K562 (cell line): Measurements from ENCODE around the gene DDAH2. TPM values are rescaled to one million over a fixed set of nuclear protein-coding genes. Genes with fewer than 3 reads are reported as not detected.
A peak's percentile ranks its signal among the peaks of the same experiment; 100 is the strongest.

ENCODE experiments used
- ATAC-seq: fragments of 200-7000 bp; cut with Tn5 transposase; 3 replicates; pipeline ENCODE4 v1.9.1; 2020; ENCODE audit warnings: moderate library complexity
- BruUV-seq: library from RNA; stranded (reverse); fragments of 400-500 nt; replicated peaks from 2 replicates; lab custom pipeline; 2021; lab: Mats Ljungman, UMichigan
- CTCF ChIA-PET: fragments of 300-600 bp; formaldehyde crosslinking; extraction: SDS; loops from one replicate; lab custom pipeline; 2021; ENCODE audit warnings: low intra/inter-chr PET ratio; lab: Yijun Ruan, JAX
- POLR2A ChIA-PET: fragments of 300-600, 350-650 bp; sonication (Branson Sonifier 250); formaldehyde crosslinking; extraction: SDS; loops from one replicate; lab custom pipeline; 2021; ENCODE audit warnings: antibody characterized with exemption, inconsistent platforms; lab: Yijun Ruan, JAX
- DNase-seq, 4 experiments: peaks; one replicate each; pipeline versions ENCODE4 v3.0.0 to v3.0.0-alpha.2; 2011 to 2018; ENCODE audit warnings: low spot score in 3 of 4, mixed read lengths in 3 of 4; ENCODE audit errors: extremely low read depth in 1 of 4
- FAIRE-seq: peaks from 2 replicates; lab custom pipeline; 2011; peaks lifted over from hg19 to GRCh38; lab: Jason Lieb, UNC
- H2AFZ ChIP-seq: 2 replicates; pipeline ENCODE4 v1.6.0; 2011; ENCODE audit warnings: low read depth, low read length, control low read depth, inconsistent platforms
- H3K27ac ChIP-seq: fragments of 200-600 bp; 3 replicates; pipeline ENCODE4 v1.8.0; 2011; ENCODE audit warnings: low read depth, mild to moderate bottlenecking, control low read depth, inconsistent platforms, low read length, moderate library complexity, mixed read lengths; ENCODE audit errors: extremely low read depth
- H3K27me3 ChIP-seq, 2 experiments: fragments of 300-600 bp in 1 of 2; 2 replicates in 1 of 2; 3 replicates in 1 of 2; pipeline versions ENCODE4 v1.6.0 to v1.8.0; 2011; ENCODE audit warnings: inconsistent platforms in 2 of 2, low read length in 2 of 2, mild to moderate bottlenecking in 1 of 2, mixed read lengths in 1 of 2, moderate library complexity in 1 of 2; ENCODE audit not compliant: control insufficient read depth in 2 of 2, insufficient read depth in 2 of 2
- H3K36me3 ChIP-seq: fragments of 300-600 bp; 3 replicates; pipeline ENCODE4 v1.8.0; 2011; ENCODE audit warnings: mild to moderate bottlenecking, low read length, inconsistent platforms; ENCODE audit not compliant: control insufficient read depth, insufficient read depth
- H3K4me1 ChIP-seq, 2 experiments: fragments of 200-600 bp in 1 of 2; replicated peaks in 1 of 2; 2 replicates in 1 of 2; 3 replicates in 1 of 2; pipeline versions ENCODE4 v1.5.1 to v1.8.0; 2011; ENCODE audit warnings: inconsistent platforms in 2 of 2, low read length in 2 of 2, mild to moderate bottlenecking in 1 of 2, mixed read lengths in 1 of 2, moderate library complexity in 1 of 2; ENCODE audit not compliant: control insufficient read depth in 2 of 2, insufficient read depth in 2 of 2
- H3K4me2 ChIP-seq: 2 replicates; pipeline ENCODE4 v1.6.1; 2011; ENCODE audit warnings: low read length, control low read depth, inconsistent platforms, mixed read lengths; ENCODE audit not compliant: insufficient read depth
- H3K4me3 ChIP-seq: fragments of 200-600 bp; sonication (generic), shearing (Covaris generic); 2 replicates; pipeline ENCODE4 v1.5.1; 2016; ENCODE audit warnings: control low read depth, inconsistent platforms
- H3K79me2 ChIP-seq: fragments of 200-600 bp; 3 replicates; pipeline ENCODE4 v1.8.0; 2011; ENCODE audit warnings: low read length, inconsistent platforms; ENCODE audit not compliant: control insufficient read depth, insufficient read depth
- H3K9ac ChIP-seq, 2 experiments: 2 replicates each; pipeline versions ENCODE4 v1.6.0 to v1.6.1; 2011; ENCODE audit warnings: low read depth in 2 of 2, low read length in 2 of 2, control low read depth in 1 of 2, inconsistent platforms in 1 of 2, mild to moderate bottlenecking in 1 of 2, mixed read lengths in 1 of 2; ENCODE audit not compliant: insufficient read depth in 1 of 2
- H3K9me1 ChIP-seq: one replicate; pipeline ENCODE4 v1.6.0; 2011; ENCODE audit warnings: inconsistent platforms, mild to moderate bottlenecking, low read length, moderate library complexity; ENCODE audit not compliant: control insufficient read depth, insufficient read depth
- H3K9me3 ChIP-seq: replicated peaks from 2 replicates; pipeline ENCODE4 v1.5.1; 2011; ENCODE audit warnings: low read depth, low read length, inconsistent platforms; ENCODE audit not compliant: control insufficient read depth, insufficient read depth
- H4K20me1 ChIP-seq: replicated peaks from 2 replicates; pipeline ENCODE4 v1.6.1; 2011; ENCODE audit warnings: low read length, inconsistent platforms, mixed read lengths; ENCODE audit not compliant: control insufficient read depth, insufficient read depth
- DMBX1 ChIP-seq: fragments of 250-450 bp; sonication (Bioruptor Pico); IDR thresholded peaks from 2 replicates; pipeline ENCODE4 v1.8.0; 2022; ENCODE audit warnings: inconsistent platforms, mild to moderate bottlenecking, moderate library complexity, borderline replicate concordance
- MTA3 ChIP-seq: fragments of 450-650 bp; formaldehyde crosslinking; IDR thresholded peaks from 2 replicates; pipeline ENCODE4 v1.6.1; 2017; ENCODE audit warnings: mild to moderate bottlenecking, borderline replicate concordance
- MYC ChIP-seq, 2 experiments: fragments of 250-450 bp in 1 of 2; sonication (Bioruptor Pico) in 1 of 2; IDR thresholded peaks; 2 replicates each; pipeline versions ENCODE4 v1.5.1 to v1.6.1; 2012 to 2021; ENCODE audit warnings: low read depth in 2 of 2, borderline replicate concordance in 1 of 2, improper control_type of control experiment in 1 of 2, low read length in 1 of 2, mild to moderate bottlenecking in 1 of 2, moderate library complexity in 1 of 2
- YY1 ChIP-seq, 3 experiments: IDR thresholded peaks; 2 replicates each; pipeline ENCODE4 v1.6.1; 2011; ENCODE audit warnings: low read length in 2 of 3, mild to moderate bottlenecking in 2 of 3, moderate library complexity in 2 of 3, borderline replicate concordance in 1 of 3, control low read depth in 1 of 3, low read depth in 1 of 3; ENCODE audit not compliant: insufficient read depth in 3 of 3, insufficient replicate concordance in 2 of 3, control insufficient read depth in 1 of 3, insufficient read length in 1 of 3; ENCODE audit errors: extremely low read depth in 1 of 3
- WGBS: fragments of 100-300 bp; shearing (Covaris generic); methylation state at CpG from one replicate; pipeline ENCODE4 v1.1.6; 2016; ENCODE audit warnings: low coverage, mixed read lengths; ENCODE audit not compliant: insufficient coverage; ENCODE audit errors: missing lambda C conversion rate; 5-methylcytosine and 5-hydroxymethylcytosine counted together
- in situ Hi-C: fragments of 300-500 bp; cut with MboI; formaldehyde crosslinking; loops from 4 replicates; pipeline ENCODE4 v1.15.0; 2018; ENCODE audit warnings: inconsistent platforms, mixed read lengths
- intact Hi-C: fragments of 100-400 bp; cut with micrococcal nuclease; formaldehyde crosslinking; loops from 2 replicates; pipeline ENCODE4 v1.14.2; 2022
- polyA plus RNA-seq, 8 experiments: library from polyadenylated mRNA; depleted of rRNA in 4 of 8; stranded (reverse) in 5 of 8; unstranded in 3 of 8; fragments of >200 nt; fragmentation: Nextera tagmentation in 2 of 8; fragmentation: Illumina TruSeq in 1 of 8; extraction: Ambion mirVana in 2 of 8; extraction: Trizol in 1 of 8; gene quantifications; 2 replicates each; pipeline versions ENCODE4 v1.2.1 to v1.2.3, GENCODE V29; 2011 to 2014; ENCODE audit warnings: inconsistent platforms in 1 of 8, missing spikeins in 1 of 8
- total RNA-seq, 7 experiments: library from RNA; depleted of rRNA in 6 of 7; stranded (reverse); fragments of >200 nt in 6 of 7; fragmentation: Illumina TruSeq in 2 of 7; extraction: Trizol in 2 of 7; gene quantifications; 2 replicates each; pipeline versions ENCODE4 v1.2.1 to v1.2.3, GENCODE V29; 2011 to 2021; ENCODE audit warnings: low replicate concordance in 1 of 7
- TF ChIP-seq, protein P1 (sequence below), 2 experiments: fragments of 450-650 bp; conservative IDR thresholded peaks; 2 replicates each; pipeline ENCODE4 v1.6.1; 2017; ENCODE audit warnings: mild to moderate bottlenecking in 2 of 2, moderate library complexity in 2 of 2
- TF ChIP-seq, protein P2 (sequence below), 2 experiments: fragments of 450-650 bp in 1 of 2; sonication (generic) in 1 of 2; formaldehyde crosslinking; conservative IDR thresholded peaks; 2 replicates each; pipeline versions ENCODE4 v1.4.0 to v1.8.1; 2020 to 2022; ENCODE audit warnings: mild to moderate bottlenecking in 1 of 2, missing genetic modification reagents in 1 of 2

DDAH2 gene
- total and polyA plus RNA-seq, 9 of the 15 experiments (the other 6 are each of a cell fraction or from before 2014, with no cell fraction given), result 1.8 to 45.4 (median 21.4) TPM

DNA sequence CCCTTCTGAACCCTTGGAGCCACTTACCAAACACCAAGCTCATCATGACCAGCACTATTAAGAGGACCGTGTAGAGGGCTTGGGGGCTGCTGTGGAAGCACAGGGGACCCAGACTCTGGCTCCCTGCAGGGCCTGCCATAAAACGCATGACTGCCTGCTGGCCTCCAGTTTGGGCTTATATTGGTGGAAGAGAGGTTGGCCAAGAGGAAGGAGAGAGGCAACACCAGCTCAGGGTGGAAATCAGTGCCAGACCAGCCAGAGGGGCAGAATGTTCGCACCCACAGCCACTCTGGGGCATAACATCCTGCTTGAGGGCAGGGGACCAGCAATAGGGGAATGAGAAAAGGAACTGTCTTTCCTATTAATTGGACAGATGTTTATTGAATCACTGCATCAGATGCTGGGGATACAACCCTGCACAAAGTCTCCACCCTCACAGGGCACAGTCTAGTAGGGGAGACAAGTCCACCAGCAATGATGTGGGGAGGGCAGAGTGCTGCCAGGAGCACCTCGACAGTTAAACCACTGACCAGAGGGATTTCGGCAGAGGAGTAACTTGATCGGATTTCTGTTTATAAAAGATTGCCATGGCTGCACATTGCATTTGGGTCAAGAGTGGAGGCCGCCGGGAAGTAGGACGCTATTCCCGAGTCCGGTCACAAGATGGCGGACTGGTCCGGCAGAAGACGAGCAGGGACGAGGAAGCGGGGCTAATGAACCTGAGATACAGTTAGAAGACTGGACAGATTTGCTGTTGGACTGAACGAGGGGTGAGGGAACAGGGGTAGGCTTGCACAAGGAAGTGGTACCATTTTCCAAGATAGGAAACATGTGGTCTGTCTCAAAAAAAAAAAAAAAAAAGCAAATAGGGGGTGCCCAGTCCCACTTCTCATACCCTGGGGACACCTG lies 48.6 kb downstream of the DDAH2 start, which contains the start of gene LY6G5C:
Gene LY6G5C (minus strand): TSS at position 842 of the 909 bp plus-strand sequence. CDS start 694 bp downstream, at position 148.
- no TSS peak for BruUV-seq
- Histone ChIP-seq H3K27me3 (no peaks in the 10 kb centered on the region), H3K9me3 (no peaks in the 10 kb centered on the region), H2AFZ (peak within 1 kb of the TSS; percentile 66), H3K27ac (no peak within 1 kb of the TSS), H3K36me3 (peaks cover 6% of the 10 kb centered on the region; the same call in 1 of the 3 replicates), H3K4me1 (peaks cover 9 to 24% of the 10 kb centered on the region in 2 experiments), H3K9me1 (no peaks in the 10 kb centered on the region), H4K20me1 (no peaks in the 10 kb centered on the region), H3K79me2 (no peaks in the 10 kb centered on the region), H3K4me2 (peak within 1 kb of the TSS; percentile 22; the same call in 1 of the 2 replicates), H3K4me3 (no peak within 1 kb of the TSS), H3K9ac (peak within 1 kb of the TSS in 1 of 2 experiments; percentile 1; a peak in 1 of 4 replicates)
- in situ Hi-C loops (no loop called here), intact Hi-C loops (loop anchor here (1.0 to 2.0 kb wide), 6 partner anchors 49 to 182 kb away; partner anchors contain the start of genes ATP6V1G2, DDAH2, NEU1 and NFKBIL1)
- peak; percentile 82 to 94 (median 88) for DNase-seq
- FAIRE-seq, result peak; percentile 93
- peak; percentile 88 for ATAC-seq
- ChIA-PET CTCF (interaction anchor here (0.5 to 3.0 kb wide), 14 partner anchors 38 to 1139 kb away, joined by 3 to 35 read pairs (median 4); partner anchors contain the start of genes DDAH2 and NEU1), POLR2A (interaction anchor here (0.8 to 3.6 kb wide), 7 partner anchors 9 to 147 kb away, joined by 3 to 30 read pairs (median 4); partner anchors contain the start of genes GPANK1, HSPA1B and VWA7)
- WGBS, result 9% methylated on average over 17 of the region's 17 CpGs
- TF ChIP-seq YY1 (IDR thresholded peaks at IDR 0.05; ENCODE audit: borderline replicate concordance in 1 of 3, control insufficient read depth in 1 of 3, extremely low read depth in 1 of 3, insufficient read depth in 3 of 3, insufficient read length in 1 of 3, insufficient replicate concordance in 2 of 3, low read depth in 1 of 3, low read length in 2 of 3), result peak; percentile 49 to 84 (median 80)
- TF ChIP-seq MTA3, result peak; percentile 13; the same call in 1 of the 2 replicates
- TF ChIP-seq, protein P1, sequence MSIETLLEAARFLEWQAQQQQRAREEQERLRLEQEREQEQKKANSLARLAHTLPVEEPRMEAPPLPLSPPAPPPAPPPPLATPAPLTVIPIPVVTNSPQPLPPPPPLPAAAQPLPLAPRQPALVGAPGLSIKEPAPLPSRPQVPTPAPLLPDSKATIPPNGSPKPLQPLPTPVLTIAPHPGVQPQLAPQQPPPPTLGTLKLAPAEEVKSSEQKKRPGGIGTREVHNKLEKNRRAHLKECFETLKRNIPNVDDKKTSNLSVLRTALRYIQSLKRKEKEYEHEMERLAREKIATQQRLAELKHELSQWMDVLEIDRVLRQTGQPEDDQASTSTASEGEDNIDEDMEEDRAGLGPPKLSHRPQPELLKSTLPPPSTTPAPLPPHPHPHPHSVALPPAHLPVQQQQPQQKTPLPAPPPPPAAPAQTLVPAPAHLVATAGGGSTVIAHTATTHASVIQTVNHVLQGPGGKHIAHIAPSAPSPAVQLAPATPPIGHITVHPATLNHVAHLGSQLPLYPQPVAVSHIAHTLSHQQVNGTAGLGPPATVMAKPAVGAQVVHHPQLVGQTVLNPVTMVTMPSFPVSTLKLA (conservative IDR thresholded peaks at IDR 0.05), result peak in 1 of 2 experiments; percentile 21; a peak in 1 of 4 replicates
- 0 out of 2 replicates have a peak, but pooled peaks have one; percentile 44 for TF ChIP-seq MYC (IDR thresholded peaks at IDR 0.05; ENCODE audit: low read depth, low read length)
- TF ChIP-seq MYC (CRISPR knock-in tag; IDR thresholded peaks at IDR 0.05; ENCODE audit: borderline replicate concordance, low read depth), result no peak
- TF ChIP-seq DMBX1 (CRISPR knock-in tag), result 0 out of 2 replicates have a peak, but pooled peaks have one; percentile 59
- TF ChIP-seq, protein P2, sequence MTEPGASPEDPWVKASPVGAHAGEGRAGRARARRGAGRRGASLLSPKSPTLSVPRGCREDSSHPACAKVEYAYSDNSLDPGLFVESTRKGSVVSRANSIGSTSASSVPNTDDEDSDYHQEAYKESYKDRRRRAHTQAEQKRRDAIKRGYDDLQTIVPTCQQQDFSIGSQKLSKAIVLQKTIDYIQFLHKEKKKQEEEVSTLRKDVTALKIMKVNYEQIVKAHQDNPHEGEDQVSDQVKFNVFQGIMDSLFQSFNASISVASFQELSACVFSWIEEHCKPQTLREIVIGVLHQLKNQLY (CRISPR knock-in tag; conservative IDR thresholded peaks at IDR 0.05), result 0 out of 4 replicates have a peak, but pooled peaks of 1 of the 2 experiments have one; percentile 50
